Mucosa of descending colon (tissue), 3 donors: ENCODE results near the gene PDPK1. TPM values are rescaled to one million over a fixed set of nuclear protein-coding genes. Genes with fewer than 3 reads are reported as not detected.
"Not testable (repeated sequence)": the region's sequence is repeated elsewhere in the genome, so short reads cannot be mapped to it uniquely, and the experiment has no call there.

Experiments used
- ATAC-seq: fragments of 200-7000 bp; cut with Tn5 transposase; one replicate; pipeline ENCODE4 v1.9.1; 2020; ENCODE audit warnings: mild to moderate bottlenecking, moderate library complexity
- DNase-seq, 3 donors: peaks; one replicate each; pipeline ENCODE4 v3.0.0-alpha.2; 2020
- H3K36me3 ChIP-seq: fragments of 200-600 bp; one replicate; pipeline ENCODE4 v1.8.0; 2021; ENCODE audit warnings: low read depth, mild to moderate bottlenecking
- H3K4me1 ChIP-seq: fragments of 200-600 bp; one replicate; pipeline ENCODE4 v1.8.0; 2021; ENCODE audit warnings: low read depth, mild to moderate bottlenecking
- H3K4me3 ChIP-seq: fragments of 200-600 bp; one replicate; pipeline ENCODE4 v1.8.0; 2021; ENCODE audit warnings: mild to moderate bottlenecking
- H3K9me3 ChIP-seq: fragments of 200-600 bp; one replicate; pipeline ENCODE4 v1.8.0; 2021; ENCODE audit warnings: mild to moderate bottlenecking
- CTCF ChIP-seq: fragments of 200-600 bp; IDR thresholded peaks from one replicate; pipeline ENCODE4 v1.8.0; 2022; ENCODE audit warnings: antibody characterized with exemption, mild to moderate bottlenecking
- intact Hi-C, 2 donors: fragments of 100-400 bp; cut with DNase I in 1 of 2; cut with micrococcal nuclease in 1 of 2; formaldehyde crosslinking; loops; one replicate each; pipeline versions ENCODE4 v1.11.0 to v1.11.1; 2022; cut with DNase I, micrococcal nuclease
- total RNA-seq, 3 donors: library from RNA; stranded (reverse); fragmentation: NEBNext Ultra II Directional in 2 of 3; extraction: Animal tissue kit (Norgen Biotek cat#: 25700) in 2 of 3; gene quantifications; one replicate each; pipeline versions ENCODE4 v1.2.1 to v1.2.4, GENCODE V29; 2021 to 2023
- donor health status: DM: no; HTN: no; CAD: no; lungs with moderate emphysema.
- donor health status: DM: no; HTN: no; CAD: no.
- donor health status: DM: no; HTN: yes; CAD: no.

PDPK1 gene
- total RNA-seq, 3 donors from 2014 or later, result 73.3 to 79.6 (median 79.3) TPM

GRCh38 chr16:2580818-2581217, 43.0 kb downstream of the PDPK1 start:
- DNase-seq, H3K4me1 ChIP-seq, H3K4me3 ChIP-seq, intact Hi-C loops, H3K9me3 ChIP-seq, H3K36me3 ChIP-seq, ATAC-seq: not testable (repeated sequence)

GRCh38 chr16:2584729-2585650, 47.2 kb downstream of the PDPK1 start:
- intact Hi-C loops, result no loop called here
- DNase-seq, result peak in 2 of 3 donors; percentile 21 to 46
- Histone ChIP-seq H3K4me3 (no peak overlapping the region), H3K36me3 (peaks cover 8% of the 10 kb centered on the region), H3K4me1 (no peaks in the 10 kb centered on the region), H3K9me3 (no peaks in the 10 kb centered on the region)
- peak; percentile 23 for ATAC-seq
- no peak for TF ChIP-seq CTCF

- peak in 1 of 3 donors; percentile 32 for DNase-seq
- H3K36me3 ChIP-seq, result peaks cover 8% of the 10 kb centered on the region
- intact Hi-C loops, result no loop called here
- H3K9me3 ChIP-seq, result no peaks in the 10 kb centered on the region
- TF ChIP-seq CTCF, result no peak
- no peak for ATAC-seq
- no peak overlapping the region for H3K4me3 ChIP-seq
- H3K4me1 ChIP-seq, result no peaks in the 10 kb centered on the region
Observed at GRCh38 chr16:2585651-2586081, 47.8 kb downstream of the PDPK1 start.

GRCh38 chr16:2586241-2586640, 48.4 kb downstream of the PDPK1 start:
- ATAC-seq (no peak), DNase-seq (peak in 1 of 3 donors; percentile 36)
- no peaks in the 10 kb centered on the region for H3K9me3 ChIP-seq
- intact Hi-C loops, result no loop called here
- peaks cover 8% of the 10 kb centered on the region for H3K36me3 ChIP-seq
- H3K4me3 ChIP-seq, result no peak overlapping the region
- TF ChIP-seq CTCF, result no peak
- H3K4me1 ChIP-seq, result no peaks in the 10 kb centered on the region

GRCh38 chr16:2586901-2587480, 49.2 kb downstream of the PDPK1 start:
- Histone ChIP-seq H3K4me1 (no peaks in the 10 kb centered on the region), H3K36me3 (peaks cover 8% of the 10 kb centered on the region), H3K9me3 (no peaks in the 10 kb centered on the region), H3K4me3 (no peak overlapping the region)
- peak in 1 of 3 donors; percentile 27 for DNase-seq
- intact Hi-C loops, result no loop called here
- ATAC-seq, result no peak
- no peak for TF ChIP-seq CTCF
